ENCODE results near the gene PSMC3.

The PSMC3 gene

DNA sequence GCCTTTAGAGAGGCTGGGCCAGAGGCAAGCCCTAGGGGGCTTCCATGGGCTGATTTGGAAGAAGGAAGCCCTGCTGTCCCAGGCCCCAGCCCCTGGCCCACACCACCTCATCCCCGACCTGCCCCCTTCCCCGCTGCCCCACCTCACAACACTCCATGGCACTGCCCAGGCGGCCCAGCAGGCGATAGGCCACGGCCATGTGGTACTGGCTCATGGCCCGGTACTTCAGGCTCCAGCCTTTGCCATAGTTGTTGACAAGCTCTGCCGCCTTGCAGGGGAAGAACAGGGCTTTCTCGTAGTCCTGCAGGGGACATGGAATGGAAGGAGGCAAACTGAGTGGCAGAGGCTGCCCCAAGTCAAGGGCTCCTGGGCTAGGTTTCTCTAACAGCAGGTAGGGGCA lies 16.3 kb upstream of the PSMC3 start:
- DNase-seq, result no peak

DNA sequence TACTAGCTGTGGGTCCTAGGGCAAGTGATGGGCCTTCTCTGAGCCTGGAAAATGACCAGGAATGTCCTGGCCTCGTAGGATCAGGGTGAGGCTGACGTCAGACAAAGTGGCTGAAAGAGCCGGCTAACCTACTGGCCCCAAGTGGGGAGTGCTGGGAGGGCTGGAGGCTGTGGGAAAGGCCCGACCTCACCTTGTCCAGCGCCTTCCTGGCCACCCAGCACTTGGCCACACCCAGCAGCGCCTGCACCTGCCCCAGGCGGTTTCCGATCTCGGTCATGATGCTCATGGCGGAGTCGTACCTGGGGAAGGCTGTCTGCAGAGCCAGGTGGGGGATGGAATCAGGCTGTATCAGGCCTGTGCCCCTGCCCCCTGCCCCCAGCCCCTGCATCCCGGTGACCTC lies 15.2 kb upstream of the PSMC3 start:
- DNase-seq, result no peak

DNA sequence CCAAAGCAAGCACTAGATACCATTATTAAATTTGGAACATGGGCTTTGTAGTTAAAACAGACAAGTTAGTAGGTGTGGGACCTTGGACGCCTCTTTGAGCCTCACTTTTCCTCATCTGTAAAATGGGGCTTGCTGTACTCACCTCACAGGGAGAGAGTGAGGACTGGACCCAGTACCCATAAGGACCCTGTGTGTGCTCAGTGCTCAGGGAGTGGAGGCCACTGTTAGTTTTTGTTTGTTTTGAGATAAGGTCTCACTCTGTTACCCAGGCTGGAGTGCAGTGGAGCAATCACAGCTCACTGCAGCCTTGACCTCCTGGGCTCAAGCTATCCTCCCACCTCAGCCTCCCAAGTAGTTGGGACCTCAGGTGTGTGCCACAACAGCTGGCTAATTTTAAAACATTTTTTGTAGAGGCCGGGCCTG lies 13.8 kb upstream of the PSMC3 start:
- no peak for DNase-seq

GRCh38 chr11:47438721-47439120 lies 12.5 kb upstream of the PSMC3 start:
- no peak for DNase-seq

DNA sequence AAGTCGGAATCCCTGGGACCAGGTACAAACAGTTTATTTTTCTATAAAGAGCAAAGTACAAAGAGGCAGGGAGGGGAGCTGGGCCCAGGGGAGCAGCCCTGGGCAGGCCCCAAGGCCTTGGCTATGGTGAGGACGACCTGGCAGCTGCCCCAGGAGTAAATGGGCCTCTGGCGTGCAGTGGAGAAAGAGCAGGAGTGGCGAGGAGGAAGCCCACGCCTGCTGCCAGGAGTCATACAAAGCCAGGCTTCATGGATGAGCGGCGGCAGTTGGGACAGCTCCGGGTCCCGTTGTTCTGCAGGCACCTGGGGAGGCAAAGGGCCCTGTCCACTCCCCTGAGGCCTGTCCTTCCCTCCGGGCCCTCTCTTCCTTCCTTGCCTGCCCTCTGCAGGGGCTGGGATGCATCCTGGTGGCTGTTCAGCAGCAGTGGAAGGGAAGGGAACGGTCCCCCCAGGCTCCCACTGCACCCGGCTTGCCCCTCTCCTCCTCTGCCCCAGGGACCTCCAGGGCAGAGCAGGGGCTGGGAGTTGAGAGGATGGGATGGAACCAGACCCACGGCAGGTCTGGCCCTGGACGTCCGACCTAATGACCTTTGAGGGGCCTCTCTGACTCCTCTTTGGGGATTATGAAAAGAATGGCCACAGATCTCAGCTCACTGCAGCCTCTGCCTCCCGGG lies 11.6 kb upstream of the PSMC3 start:
- DNase-seq, result no peak

- DNase-seq, result no peak
Observed at GRCh38 chr11:47437218-47437745, 11.0 kb upstream of the PSMC3 start.

DNA sequence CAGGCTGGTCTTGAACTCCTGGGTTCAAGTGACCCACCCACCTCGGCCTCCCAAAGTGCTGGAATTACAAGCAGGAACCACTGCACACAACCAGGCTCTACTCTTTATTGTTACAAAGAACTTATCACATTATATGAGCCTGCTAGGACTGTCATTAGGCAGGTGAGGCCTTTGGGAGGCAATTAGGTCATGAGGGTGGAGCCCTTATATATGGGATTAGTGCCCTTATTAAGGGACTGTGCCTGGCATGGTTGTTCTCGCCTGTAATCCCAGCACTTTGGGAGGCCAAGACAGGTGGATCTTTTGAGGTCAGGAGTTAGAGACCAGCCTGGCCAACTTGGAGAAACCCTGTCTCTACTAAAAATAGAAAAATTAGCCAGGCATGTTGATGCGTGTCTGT lies 10.5 kb upstream of the PSMC3 start:
- DNase-seq, result no peak

DNA sequence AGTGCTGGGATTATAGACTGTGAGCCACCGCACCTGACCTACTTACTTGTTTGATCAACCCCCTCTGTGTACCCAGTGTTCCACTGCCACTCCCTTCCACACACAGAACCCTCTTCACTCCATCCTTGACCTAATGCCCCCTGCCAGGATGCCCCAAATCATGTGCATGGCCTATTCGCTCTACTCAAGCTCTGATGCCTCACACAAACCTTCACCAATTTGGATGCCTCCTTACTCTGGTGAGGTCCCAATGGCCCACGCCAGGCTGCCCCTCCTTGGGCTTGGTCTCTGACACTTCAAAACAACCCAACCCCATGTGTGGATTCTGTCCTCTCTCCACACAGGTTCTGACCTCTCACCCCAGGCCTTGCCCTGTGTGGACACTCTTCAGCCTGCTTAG lies 9.4 kb upstream of the PSMC3 start:
- DNase-seq, result no peak

DNA sequence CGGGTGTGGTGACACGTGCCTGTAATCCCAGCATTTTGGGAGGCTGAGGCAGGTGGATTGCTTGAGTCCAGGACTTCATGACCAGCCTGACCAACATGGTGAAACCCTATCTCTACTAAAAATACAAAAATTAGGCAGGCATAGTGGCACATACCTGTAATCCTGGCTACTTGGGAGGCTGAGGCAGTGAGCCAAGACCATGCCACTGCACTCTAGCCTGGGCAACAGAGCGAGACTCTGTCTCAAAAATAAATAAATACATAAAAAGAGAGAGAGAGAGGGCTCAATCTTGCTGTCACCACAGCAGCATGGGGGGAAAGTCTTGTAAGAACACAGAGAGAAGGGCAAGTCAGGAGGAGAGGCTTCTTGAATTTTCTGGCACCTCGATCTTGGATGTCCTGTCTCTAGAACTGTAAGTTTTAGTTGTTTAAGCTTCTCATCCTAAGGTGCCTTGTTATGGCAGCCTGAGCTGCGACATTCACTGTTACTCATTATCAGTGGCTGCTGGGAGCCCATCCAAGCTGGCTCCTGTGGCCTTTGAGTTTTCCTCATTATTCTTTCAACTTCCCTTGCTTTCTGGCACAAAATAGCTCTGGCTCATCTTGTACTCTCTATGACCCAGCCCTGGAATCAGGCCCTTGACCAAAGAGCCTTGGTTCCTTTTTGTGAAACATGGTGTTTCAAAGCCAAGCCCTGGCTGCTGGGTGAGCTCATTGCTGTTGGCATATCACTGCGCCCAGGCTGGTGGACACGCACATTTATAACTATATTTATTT lies 8.0 kb upstream of the PSMC3 start:
- no peak for DNase-seq

GRCh38 chr11:47433157-47433556 lies 6.9 kb upstream of the PSMC3 start:
- DNase-seq, result no peak

GRCh38 chr11:47431356-47432083 lies 5.3 kb upstream of the PSMC3 start:
- no peak for DNase-seq

DNA sequence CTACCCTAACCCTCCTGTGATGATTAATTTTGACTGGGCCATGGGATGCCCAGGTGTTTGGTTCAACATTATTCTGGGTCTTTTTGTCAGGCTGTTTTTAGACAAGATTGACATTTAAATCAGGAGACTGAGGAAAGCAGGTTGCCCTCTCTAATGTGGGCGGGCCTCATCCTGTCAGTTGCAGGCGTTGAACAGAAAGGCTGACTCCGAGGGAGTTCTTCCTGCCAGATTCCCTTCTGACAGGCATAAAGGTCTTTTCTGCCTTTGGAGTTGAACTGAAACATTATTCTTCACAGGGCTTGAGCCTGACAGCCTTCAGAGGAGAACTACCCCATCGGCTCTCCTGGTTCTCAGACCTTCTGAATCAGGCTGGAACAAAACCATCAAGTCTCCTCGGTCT lies 4.3 kb upstream of the PSMC3 start:
- DNase-seq, result no peak

DNA sequence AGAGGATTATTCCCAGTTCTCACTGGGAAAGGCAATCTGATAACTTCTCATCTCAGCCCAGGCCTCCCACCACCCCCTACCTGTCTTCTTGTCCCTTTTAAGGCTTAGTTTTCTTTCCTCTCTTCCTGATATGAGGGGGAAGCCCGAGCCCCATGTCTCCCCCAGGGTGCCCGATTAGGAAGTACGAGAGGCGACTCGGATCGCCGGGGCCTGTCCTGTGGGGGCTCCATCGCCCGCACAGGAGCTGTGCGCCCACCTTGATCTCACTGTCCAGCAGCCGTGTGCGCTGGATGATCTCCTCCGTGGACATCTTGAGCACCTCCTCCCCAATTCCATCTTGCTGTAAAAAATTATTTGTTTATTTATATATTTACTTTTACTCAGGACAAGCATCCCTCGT lies 628 bp downstream of the PSMC3 start:
- no peak for DNase-seq

DNA sequence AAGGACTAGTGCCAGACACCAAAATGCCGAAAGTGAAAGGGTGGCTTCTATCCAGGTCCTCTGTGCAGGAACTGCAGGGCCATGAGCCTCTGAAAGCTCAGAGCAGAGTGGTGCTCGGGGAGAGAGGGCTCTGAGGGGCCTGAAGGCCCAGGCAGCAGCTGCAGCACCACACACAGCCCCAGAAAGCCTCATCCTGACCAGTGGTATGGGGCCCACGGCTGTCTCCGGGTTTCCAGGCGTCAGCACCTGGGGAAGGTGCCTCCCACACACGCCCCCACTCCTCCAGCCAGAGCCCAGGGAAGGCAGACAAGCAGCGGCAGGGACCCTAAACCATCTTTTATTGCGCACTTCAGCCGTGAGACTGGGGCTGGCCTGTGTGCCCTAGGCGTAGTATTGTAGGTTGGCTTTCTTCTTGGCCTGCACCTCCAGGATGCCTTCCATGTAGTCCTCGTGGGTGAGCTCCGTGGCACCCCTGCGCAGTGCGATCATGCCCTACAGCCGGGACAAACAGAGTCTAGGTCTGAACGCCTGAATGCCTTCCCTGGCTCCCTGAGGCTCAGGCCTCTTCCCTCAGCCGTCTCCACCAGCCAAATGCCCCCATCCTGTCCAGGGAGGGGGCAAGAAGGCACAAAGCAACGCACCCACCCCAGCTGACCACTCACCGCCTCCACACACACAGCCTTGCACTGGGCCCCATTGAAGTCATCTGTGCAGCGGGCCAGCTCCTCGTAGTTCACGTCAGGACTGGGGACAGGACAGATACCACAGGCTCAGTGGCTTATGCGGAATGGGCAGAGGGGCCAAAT lies 7.6 kb downstream of the PSMC3 start:
- no peak for DNase-seq

DNA sequence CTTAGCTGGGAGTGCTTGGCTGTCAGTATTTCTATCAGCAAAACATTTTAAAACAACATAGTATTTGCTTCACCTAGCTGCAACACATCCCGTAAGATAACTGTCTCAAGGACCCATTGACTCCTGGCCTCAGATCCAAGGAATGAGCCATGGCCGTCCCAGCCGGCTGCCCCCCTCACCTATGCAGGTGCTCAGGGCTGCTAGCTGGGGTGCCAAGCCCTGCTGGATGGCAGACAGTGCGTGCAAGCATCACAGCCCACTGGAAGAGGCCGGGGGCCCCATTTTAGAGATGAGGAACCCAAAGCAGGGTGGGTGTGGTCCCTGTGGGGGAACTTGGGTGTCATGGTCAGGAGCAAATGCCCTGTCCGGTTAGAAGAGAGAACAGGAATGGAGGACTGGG lies 8.5 kb downstream of the PSMC3 start:
- DNase-seq, result no peak

DNA sequence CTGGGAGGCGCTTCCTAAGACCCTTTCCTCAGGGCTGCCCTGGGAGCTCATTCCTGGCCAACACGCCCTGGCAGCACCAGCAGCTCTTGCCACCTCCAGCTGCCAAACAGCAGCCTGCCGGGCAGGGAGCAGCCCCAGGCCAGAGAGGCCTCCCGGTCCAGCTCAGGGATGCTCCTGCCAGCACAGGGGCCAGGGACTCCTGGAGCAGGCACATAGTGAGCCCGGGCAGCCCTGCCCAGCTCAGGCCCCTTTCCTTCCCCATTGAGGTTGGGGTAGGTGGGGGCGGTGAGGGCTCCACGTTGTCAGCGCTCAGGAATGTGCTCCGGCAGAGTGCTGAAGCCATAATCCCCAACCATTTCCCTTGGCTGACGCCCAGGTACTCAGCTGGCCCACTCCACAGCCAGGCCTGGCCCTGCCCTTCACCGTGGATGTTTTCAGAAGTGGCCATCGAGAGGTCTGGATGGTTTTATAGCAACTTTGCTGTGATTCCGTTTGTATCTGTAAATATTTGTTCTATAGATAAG lies 10.2 kb downstream of the PSMC3 start:
- peak; percentile 80 for DNase-seq

GRCh38 chr11:47415091-47415854 lies 11.0 kb downstream of the PSMC3 start:
- no peak for DNase-seq

GRCh38 chr11:47414685-47415070 lies 11.6 kb downstream of the PSMC3 start:
- no peak for DNase-seq

DNA sequence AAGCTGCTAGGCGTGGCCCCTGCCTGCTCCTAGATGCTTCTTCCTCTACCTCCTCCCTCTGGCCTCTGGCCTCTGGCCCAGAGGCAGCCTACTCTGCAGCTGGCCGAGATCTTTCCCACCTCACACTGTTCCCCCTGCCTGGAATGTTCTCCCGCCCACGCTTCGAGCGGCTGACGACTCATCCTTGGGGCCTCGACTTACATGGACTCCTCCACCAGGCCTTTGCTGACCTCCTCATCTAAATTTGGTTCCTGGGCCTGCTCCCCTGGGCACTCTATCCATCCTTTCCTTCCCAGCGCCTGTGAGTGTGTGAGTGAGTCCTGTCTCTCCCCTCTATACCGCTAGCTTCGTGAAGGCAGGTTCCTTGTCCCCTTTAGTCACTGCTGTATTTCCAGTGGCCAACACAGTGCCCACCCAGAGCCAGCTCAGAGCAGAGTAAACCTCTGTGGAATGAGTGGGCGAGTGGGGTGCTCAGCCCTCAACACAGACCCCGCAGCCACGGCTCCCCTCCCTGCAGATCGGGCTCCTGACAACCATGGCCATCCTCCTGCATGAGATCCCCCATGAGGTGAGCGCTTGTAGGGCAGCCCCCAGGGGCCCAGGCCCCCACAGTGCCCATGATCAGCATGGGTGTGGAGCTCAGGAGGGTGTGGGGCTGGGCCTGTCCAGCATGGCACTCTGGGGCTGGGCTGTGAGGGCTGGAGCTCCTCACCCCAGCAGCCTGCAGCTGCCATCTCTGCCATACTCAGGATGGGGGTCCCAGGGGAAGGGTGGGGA lies 12.1 kb downstream of the PSMC3 start:
- no peak for DNase-seq

DNA sequence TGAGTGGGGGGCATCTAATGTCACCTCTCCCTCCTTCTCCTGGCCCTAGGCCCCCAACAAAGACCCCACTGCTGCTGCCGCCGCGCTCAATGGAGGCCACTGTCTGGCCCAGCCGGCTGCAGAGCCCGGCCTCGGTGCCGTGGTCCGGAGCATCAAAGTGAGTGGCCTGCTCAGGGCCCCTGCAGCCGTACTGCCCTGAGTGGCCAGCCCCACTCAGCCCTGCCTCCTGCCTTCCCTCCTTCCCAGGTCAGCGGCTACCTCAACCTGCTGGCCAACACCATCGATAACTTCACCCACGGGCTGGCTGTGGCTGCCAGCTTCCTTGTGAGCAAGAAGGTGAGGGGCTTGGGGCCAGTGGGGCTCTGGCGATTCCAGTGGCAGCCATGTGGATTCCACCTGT lies 12.9 kb downstream of the PSMC3 start:
- no peak for DNase-seq
